IMR-90 (cell line): ENCODE measurements around the gene SVBP. TPM values are rescaled to one million over a fixed set of nuclear protein-coding genes. Genes with fewer than 3 reads are reported as not detected.

Experiments
- ATAC-seq: fragments of 200-7000 bp; cut with Tn5 transposase; 2 replicates; pipeline ENCODE4 v1.9.1; 2020; ENCODE audit warnings: low read depth, mild to moderate bottlenecking, moderate library complexity
- Bru-seq: library from RNA; stranded (reverse); fragments of 400-500 nt; gene quantifications from one replicate; lab custom pipeline; 2021; lab: Mats Ljungman, UMichigan
- BruChase-seq, 2 experiments: library from RNA; stranded (reverse); fragments of 400-500 nt; gene quantifications; one replicate each; lab custom pipeline; 2021; lab: Mats Ljungman, UMichigan
- BruUV-seq: library from RNA; stranded (reverse); fragments of 400-500 nt; replicated peaks from 2 replicates; lab custom pipeline; 2021; lab: Mats Ljungman, UMichigan
- CTCF ChIA-PET: fragments of 300-600 bp; formaldehyde crosslinking; extraction: SDS; loops from one replicate; lab custom pipeline; 2021; ENCODE audit warnings: antibody characterized with exemption; lab: Yijun Ruan, JAX
- POLR2A ChIA-PET: fragments of 300-600 bp; sonication (Branson Sonifier 250); formaldehyde crosslinking; loops from one replicate; lab custom pipeline; 2022; ENCODE audit warnings: antibody characterized with exemption; ENCODE audit not compliant: unreplicated experiment; lab: Charles Lee
- DNase-seq: peaks from one replicate; pipeline ENCODE4 v3.0.0; 2013
- H2AFZ ChIP-seq: replicated peaks from 2 replicates; pipeline ENCODE3; 2013; ENCODE audit warnings: low read length, mild to moderate bottlenecking; ENCODE audit not compliant: poor library complexity
- H2AK5ac ChIP-seq: 2 replicates; pipeline ENCODE4 v1.6.1; 2013; ENCODE audit warnings: low read depth, low read length, inconsistent platforms
- H2AK9ac ChIP-seq: replicated peaks from 2 replicates; pipeline ENCODE3; 2013; ENCODE audit warnings: mild to moderate bottlenecking, low read depth, low read length, moderate library complexity; ENCODE audit not compliant: poor library complexity
- H2BK120ac ChIP-seq: 2 replicates; pipeline ENCODE4 v1.6.1; 2013; ENCODE audit warnings: low read depth, low read length, inconsistent platforms
- H2BK15ac ChIP-seq: 3 replicates; pipeline ENCODE4 v1.6.1; 2013; ENCODE audit warnings: low read depth, low read length, inconsistent platforms
- H2BK20ac ChIP-seq: 2 replicates; pipeline ENCODE4 v1.6.1; 2013; ENCODE audit warnings: low read depth, mild to moderate bottlenecking, inconsistent platforms, low read length, moderate library complexity
- H2BK5ac ChIP-seq: 2 replicates; pipeline ENCODE4 v1.6.1; 2013; ENCODE audit warnings: mild to moderate bottlenecking, low read depth, low read length, inconsistent platforms; ENCODE audit not compliant: poor library complexity, severe bottlenecking
- H3K14ac ChIP-seq: replicated peaks from 2 replicates; pipeline ENCODE4 v1.6.1; 2013; ENCODE audit warnings: low read depth, low read length, inconsistent platforms
- H3K18ac ChIP-seq: 2 replicates; pipeline ENCODE4 v1.6.1; 2013; ENCODE audit warnings: low read depth, low read length, control low read depth
- H3K23ac ChIP-seq: 2 replicates; pipeline ENCODE4 v1.6.1; 2013; ENCODE audit warnings: low read depth, low read length, inconsistent platforms
- H3K27ac ChIP-seq: 2 replicates; pipeline ENCODE4 v1.5.1; 2013; ENCODE audit warnings: mild to moderate bottlenecking, control low read depth, low read length; ENCODE audit not compliant: insufficient read depth
- H3K27me3 ChIP-seq: 2 replicates; pipeline ENCODE4 v1.6.1; 2013; ENCODE audit warnings: low read length; ENCODE audit not compliant: control insufficient read depth, insufficient read depth
- H3K36me3 ChIP-seq: 2 replicates; pipeline ENCODE4 v1.6.1; 2013; ENCODE audit warnings: low read length, mixed read lengths; ENCODE audit not compliant: control insufficient read depth, insufficient read depth
- H3K4ac ChIP-seq: 2 replicates; pipeline ENCODE4 v1.6.1; 2013; ENCODE audit warnings: low read depth, low read length, inconsistent platforms
- H3K4me1 ChIP-seq: 2 replicates; pipeline ENCODE4 v1.6.1; 2013; ENCODE audit warnings: low read length, mixed read lengths; ENCODE audit not compliant: control insufficient read depth, insufficient read depth
- H3K4me2 ChIP-seq: 2 replicates; pipeline ENCODE4 v1.6.1; 2013; ENCODE audit warnings: low read depth, mild to moderate bottlenecking, control low read depth, low read length, moderate library complexity
- H3K4me3 ChIP-seq: 2 replicates; pipeline ENCODE4 v1.5.1; 2013; ENCODE audit warnings: low read depth, mild to moderate bottlenecking, control low read depth, low read length, moderate library complexity; ENCODE audit not compliant: insufficient read depth
- H3K56ac ChIP-seq: 2 replicates; pipeline ENCODE4 v1.6.1; 2013; ENCODE audit warnings: low read length, inconsistent platforms; ENCODE audit not compliant: insufficient read depth; ENCODE audit errors: extremely low read depth
- H3K79me1 ChIP-seq, 2 experiments: 2 replicates each; pipeline ENCODE4 v1.6.1; 2013; ENCODE audit warnings: low read length in 2 of 2, inconsistent platforms in 1 of 2, low read depth in 1 of 2
- H3K9ac ChIP-seq: 2 replicates; pipeline ENCODE4 v1.6.1; 2013; ENCODE audit warnings: low read depth, low read length, control low read depth
- H3K9me1 ChIP-seq: 2 replicates; pipeline ENCODE4 v1.6.1; 2013; ENCODE audit warnings: low read length, inconsistent platforms; ENCODE audit not compliant: insufficient read depth
- H3K9me3 ChIP-seq: 2 replicates; pipeline ENCODE4 v1.6.1; 2013; ENCODE audit warnings: low read length; ENCODE audit not compliant: control insufficient read depth, insufficient read depth
- H4K20me1 ChIP-seq: 2 replicates; pipeline ENCODE4 v1.6.1; 2013; ENCODE audit warnings: low read length, inconsistent platforms; ENCODE audit not compliant: insufficient read depth
- H4K5ac ChIP-seq: 2 replicates; pipeline ENCODE4 v1.6.1; 2013; ENCODE audit warnings: mild to moderate bottlenecking, low read depth, low read length, control low read depth
- H4K8ac ChIP-seq, 2 experiments: 2 replicates each; pipeline ENCODE4 v1.6.1; 2013; ENCODE audit warnings: low read depth in 2 of 2, low read length in 2 of 2, control low read depth in 1 of 2, inconsistent platforms in 1 of 2
- H4K91ac ChIP-seq: 2 replicates; pipeline ENCODE4 v1.6.1; 2013; ENCODE audit warnings: low read depth, low read length, inconsistent platforms; ENCODE audit not compliant: insufficient read depth
- MAZ ChIP-seq: IDR thresholded peaks from 2 replicates; pipeline ENCODE4 v1.6.1; 2012; ENCODE audit warnings: low read depth, mild to moderate bottlenecking, low read length, improper control_type of control experiment, moderate library complexity, borderline replicate concordance
- MXI1 ChIP-seq: IDR thresholded peaks from 2 replicates; pipeline ENCODE4 v1.6.1; 2012; ENCODE audit warnings: low read depth, mild to moderate bottlenecking, low read length, moderate library complexity, borderline replicate concordance
- POLR2A ChIP-seq: IDR thresholded peaks from 2 replicates; pipeline ENCODE4 v1.6.1; 2012; ENCODE audit warnings: mild to moderate bottlenecking, low read depth, low read length
- WGBS, 2 experiments: methylation state at CpG; one replicate each; pipeline versions ENCODE4 v1.1.5 to v1.1.7; 2013; ENCODE audit warnings: missing lambda C conversion rate in 2 of 2; ENCODE audit not compliant: insufficient read length in 1 of 2; ENCODE audit errors: extremely low coverage in 2 of 2; 5-methylcytosine and 5-hydroxymethylcytosine counted together
- dilution Hi-C: fragments of 300-500 bp; cut with HindIII; formaldehyde crosslinking; loops from one replicate; pipeline ENCODE4 v1.14.3; 2018; ENCODE audit warnings: low sequenced_read_pairs; ENCODE audit not compliant: unreplicated experiment
- in situ Hi-C: fragments of 300-500 bp; cut with MboI; formaldehyde crosslinking; loops from 3 replicates; pipeline ENCODE4 v1.14.3; 2019; ENCODE audit warnings: low sequenced_read_pairs, inconsistent platforms, mixed read lengths
- intact Hi-C: fragments of 100-400 bp; cut with micrococcal nuclease; formaldehyde crosslinking; loops from 2 replicates; pipeline ENCODE4 v1.10.0; 2022
- long read RNA-seq: library from polyadenylated mRNA; unstranded; transcript quantifications from one replicate; pipeline ENCODE4 v2.0.0, GENCODE V29; 2021; ENCODE audit not compliant: unreplicated experiment
- polyA plus RNA-seq, 3 experiments: library from polyadenylated mRNA; depleted of rRNA; stranded (reverse); fragments of >200 nt; gene quantifications; 2 replicates each; pipeline ENCODE4 v1.2.3, GENCODE V29; 2012; ENCODE audit warnings: low replicate concordance in 1 of 3
- total RNA-seq: library from RNA; depleted of rRNA; stranded (reverse); fragments of >200 nt; gene quantifications from 2 replicates; pipeline ENCODE4 v1.2.3, GENCODE V29; 2012; rRNA removed
- TF ChIP-seq, protein P1 (sequence below): fragments of 150-350 bp; IDR thresholded peaks from 2 replicates; pipeline ENCODE4 v1.6.1; 2017; ENCODE audit warnings: mild to moderate bottlenecking, antibody characterized with exemption, low read length, low read depth

Gene SVBP, protein sequence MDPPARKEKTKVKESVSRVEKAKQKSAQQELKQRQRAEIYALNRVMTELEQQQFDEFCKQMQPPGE
- total RNA-seq: 9.7 and 12.2 TPM in 2 replicates
- polyA plus RNA-seq (2012; rRNA removed): 10.5 and 11.5 TPM in 2 replicates
- polyA plus RNA-seq (2012; cell fraction: cytosol; rRNA removed): 3.8 and 12.8 TPM in 2 replicates
- 0.52 and 5.8 TPM in 2 replicates for polyA plus RNA-seq (2012; cell fraction: nucleus; rRNA removed; ENCODE audit: low replicate concordance)
- Bru-seq, nascent RNA: percentile 52 among the genes with signal in this experiment
- percentile 43 among the genes with signal in this experiment for BruChase-seq, experiment 1, labeled RNA remaining after a 6-hour chase
- BruChase-seq, experiment 2, labeled RNA remaining after a 2-hour chase: percentile 32 among the genes with signal in this experiment
- long read RNA-seq, transcript SVBP-201 (3 exons, 658 nt): major isoform, 9 of 12 reads
- long read RNA-seq, partial matches to known transcripts: 1 of 12 reads
- long read RNA-seq, other reads (novel, unspliced or antisense): 2 of 12 reads

GRCh38 chr1:42816585-42817439, at the start of gene SVBP, which contains the start of gene ERMAP:
TSS of gene SVBP (minus strand) at chr1:42817397. CDS start at chr1:42816544, 853 bp downstream.
TSS of gene ERMAP (plus strand) at chr1:42817122. CDS start at chr1:42830449, 13,327 bp downstream.
- peak within 1 kb of the TSS; percentile 100 for H3K4me2 ChIP-seq
- H2BK20ac ChIP-seq: peak within 1 kb of the TSS; percentile 83; the same call in 1 of the 2 replicates
- in situ Hi-C loops: no loop called here
- 0% methylated on average over 17 of the region's 66 CpGs; no CpG with 5 or more reads in 1 of the 2 experiments for WGBS, 2 experiments
- peak within 1 kb of the TSS; percentile 96 for H2BK120ac ChIP-seq
- POLR2A ChIA-PET: no interaction called here
- H4K20me1 ChIP-seq: no peaks in the 10 kb centered on the region
- peak within 1 kb of the TSS; percentile 95 for H2AFZ ChIP-seq
- TF ChIP-seq MAZ (peak; percentile 89), MXI1 (no peak), POLR2A (peak; percentile 86)
- TF ChIP-seq, protein P1, sequence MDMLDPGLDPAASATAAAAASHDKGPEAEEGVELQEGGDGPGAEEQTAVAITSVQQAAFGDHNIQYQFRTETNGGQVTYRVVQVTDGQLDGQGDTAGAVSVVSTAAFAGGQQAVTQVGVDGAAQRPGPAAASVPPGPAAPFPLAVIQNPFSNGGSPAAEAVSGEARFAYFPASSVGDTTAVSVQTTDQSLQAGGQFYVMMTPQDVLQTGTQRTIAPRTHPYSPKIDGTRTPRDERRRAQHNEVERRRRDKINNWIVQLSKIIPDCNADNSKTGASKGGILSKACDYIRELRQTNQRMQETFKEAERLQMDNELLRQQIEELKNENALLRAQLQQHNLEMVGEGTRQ: no peak
- H3K36me3 ChIP-seq: no peaks in the 10 kb centered on the region
- ATAC-seq (peak; percentile 96), DNase-seq (peak; percentile 77)
- peaks cover 2% of the 10 kb centered on the region; the same call in 1 of the 2 replicates for H3K4me1 ChIP-seq
- no peaks in the 10 kb centered on the region for H3K9me3 ChIP-seq
- peak within 1 kb of the TSS; percentile 92 for H3K23ac ChIP-seq
- dilution Hi-C loops: no loop called here
- no TSS peak for BruUV-seq
- H3K18ac ChIP-seq: peak within 1 kb of the TSS; percentile 92
- peak within 1 kb of the TSS; percentile 100 for H2BK5ac ChIP-seq
- peak within 1 kb of the TSS; percentile 98 for H3K9ac ChIP-seq
- peak within 1 kb of the TSS; percentile 90 for H2AK9ac ChIP-seq
- peak within 1 kb of the TSS; percentile 96 for H3K14ac ChIP-seq
- no peaks in the 10 kb centered on the region; the same call in 1 of the 2 replicates for H3K9me1 ChIP-seq
- H4K5ac ChIP-seq: peak within 1 kb of the TSS; percentile 94
- H3K27me3 ChIP-seq: no peaks in the 10 kb centered on the region
- peak within 1 kb of the TSS; percentile 94 to 99 for H4K8ac ChIP-seq
- peak within 1 kb of the TSS; percentile 97 for H4K91ac ChIP-seq
- peaks cover 27 to 50% of the 10 kb centered on the region in 2 experiments for H3K79me1 ChIP-seq
- peak within 1 kb of the TSS; percentile 94 for H3K4me3 ChIP-seq
- intact Hi-C loops: loop anchor here (5.0 kb wide), 1 partner anchor 50 kb away; the partner anchor contains the start of genes C1orf50 and P3H1
- peak within 1 kb of the TSS; percentile 93 for H3K56ac ChIP-seq
- H2AK5ac ChIP-seq: peak within 1 kb of the TSS; percentile 80
- H3K27ac ChIP-seq: peak within 1 kb of the TSS; percentile 100
- H2BK15ac ChIP-seq: peak within 1 kb of the TSS; percentile 88; the same call in 2 of the 3 replicates
- H3K4ac ChIP-seq: peak within 1 kb of the TSS; percentile 94
- CTCF ChIA-PET: interaction anchor here (0.8 kb wide), 1 partner anchor 46 kb away, joined by 3 read pairs; no protein-coding TSS in a partner anchor
